ENCODE data around the gene PPIE. TPM values are rescaled to one million over a fixed set of nuclear protein-coding genes. Genes with fewer than 3 reads are reported as not detected.

PPIE gene
- total RNA-seq, 2 donors from 2014 or later = 70.6 to 79.5 TPM

DNA sequence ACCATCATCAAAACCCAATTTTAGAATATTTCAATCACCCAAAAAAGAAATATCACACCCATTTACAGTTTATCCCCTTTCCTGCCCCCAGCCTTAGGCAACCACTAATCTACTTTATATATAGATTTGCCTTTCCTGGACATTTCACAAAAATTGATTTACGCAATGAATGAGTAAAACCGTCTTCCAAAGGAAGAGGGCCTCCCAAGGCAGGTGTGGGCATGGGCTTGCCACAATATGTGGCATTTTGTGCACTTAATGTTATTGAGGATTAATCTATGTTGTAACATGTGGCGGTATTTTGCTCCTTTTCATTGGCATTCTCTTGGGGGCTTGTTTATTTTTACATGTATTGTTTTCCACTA is 61.8 kb downstream of the PPIE start:
- Mint-ChIP-seq H3K9me3 (no peaks in the 10 kb centered on the region), H3K36me3 (no peaks in the 10 kb centered on the region), H3K27ac (no peak overlapping the region)
- DNase-seq (ENCODE audit: low spot score in 2 of 2) = no peak
- no peak for ATAC-seq

DNA sequence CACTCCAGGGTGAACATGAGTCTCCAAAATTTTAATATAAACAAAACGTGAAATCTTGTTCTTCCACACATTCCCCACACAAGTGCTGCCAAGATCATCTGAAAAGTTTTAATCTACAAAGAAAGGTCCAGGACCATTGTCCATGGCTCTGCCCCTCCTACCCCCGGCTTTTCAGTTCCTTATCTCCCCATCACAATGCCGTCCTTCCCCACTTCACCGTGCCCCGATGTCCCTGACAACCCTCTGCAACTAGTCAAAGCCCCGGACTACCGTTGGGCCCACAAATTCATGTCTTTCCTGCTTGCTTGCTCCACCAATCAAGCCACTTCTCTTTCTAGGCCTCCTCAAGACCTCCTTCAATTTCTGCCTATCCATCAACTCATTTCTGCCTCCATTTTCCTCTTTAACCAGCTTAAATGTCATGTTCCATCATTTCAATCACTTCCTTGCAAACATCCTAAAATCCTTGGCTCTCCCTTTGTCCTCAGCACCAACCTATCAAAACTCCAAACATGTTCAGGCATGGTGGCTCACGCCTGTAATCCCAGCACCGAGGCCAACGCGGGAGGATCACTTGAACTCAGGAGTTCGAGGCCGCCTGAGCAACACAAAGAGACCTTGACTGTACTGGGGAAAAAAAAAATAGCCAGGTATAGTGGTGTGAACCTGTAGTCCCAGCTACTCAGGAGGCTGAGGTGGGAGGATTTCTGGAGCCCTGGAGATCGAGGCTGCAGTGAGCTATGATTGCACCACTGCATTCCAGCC is 64.0 kb downstream of the PPIE start:
- Mint-ChIP-seq H3K9me3 (peaks cover 3% of the 10 kb centered on the region in 2 donors), H3K36me3 (no peaks in the 10 kb centered on the region), H3K27ac (peak overlapping the region in 1 of 2 donors; percentile 26)
- ATAC-seq (no peak), DNase-seq (ENCODE audit: low spot score in 2 of 2) (no peak)

- no peak overlapping the region for H3K27ac Mint-ChIP-seq
- ATAC-seq (no peak), DNase-seq (ENCODE audit: low spot score in 2 of 2) (no peak)
- H3K9me3 Mint-ChIP-seq = peaks cover 3% of the 10 kb centered on the region in 2 donors
- H3K36me3 Mint-ChIP-seq = no peaks in the 10 kb centered on the region
Measured at GRCh38 chr1:39805385-39805784, 66.7 kb downstream of the PPIE start.

- Mint-ChIP-seq H3K36me3 (no peaks in the 10 kb centered on the region), H3K9me3 (peaks cover 3% of the 10 kb centered on the region in 2 donors), H3K27ac (no peak overlapping the region)
- ATAC-seq (no peak), DNase-seq (ENCODE audit: low spot score in 2 of 2) (no peak)
Measured at GRCh38 chr1:39808784-39809517, 70.3 kb downstream of the PPIE start.

DNA sequence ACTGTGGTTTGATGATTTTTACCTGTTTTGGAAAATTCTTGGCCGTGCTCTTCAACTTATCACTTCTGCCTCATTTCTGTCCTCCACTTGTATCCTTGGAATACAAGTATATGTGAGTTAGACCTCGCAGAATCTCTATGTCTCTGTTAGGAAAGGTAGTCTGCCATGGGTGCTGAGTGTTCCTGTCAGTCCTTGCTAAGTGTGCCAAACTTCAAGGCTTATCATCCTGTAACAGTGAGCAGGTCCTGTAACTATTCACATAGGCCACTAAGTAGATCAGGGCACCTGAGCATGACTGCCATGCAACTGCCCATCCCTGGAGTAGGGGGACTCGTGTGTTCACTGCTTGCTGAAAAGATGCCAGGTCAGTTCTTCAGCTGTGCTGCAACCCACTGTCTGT is 74.2 kb downstream of the PPIE start:
- DNase-seq (ENCODE audit: low spot score in 2 of 2) (no peak), ATAC-seq (no peak)
- Mint-ChIP-seq H3K9me3 (no peaks in the 10 kb centered on the region), H3K27ac (no peak overlapping the region), H3K36me3 (no peaks in the 10 kb centered on the region)

Other genes starting within 250 kb of the PPIE start
- under 1 TPM in 1 of 2 donors, not detected in 1; 0.14 TPM for gene BMP8A, start 247.2 kb upstream of the PPIE start, total RNA-seq
- 100 to 1,000 TPM; 168 to 287 TPM for gene PABPC4, start 162.1 kb upstream of the PPIE start, total RNA-seq
- 1 to 10 TPM in 1 of 2 donors, not detected in 1; 1.1 TPM for gene HEYL, start 99.2 kb upstream of the PPIE start, total RNA-seq
- under 1 TPM in 1 of 2 donors, not detected in 1; 0.97 TPM for gene NT5C1A, start 66.8 kb upstream of the PPIE start, total RNA-seq
- 1 to 10 TPM in 1 of 2 donors, under 1 TPM in 1; 0.18 to 4.3 TPM for gene HPCAL4, start 47.4 kb upstream of the PPIE start, total RNA-seq
- gene OXCT2, start 32.5 kb downstream of the PPIE start, total RNA-seq = 1 to 10 TPM; 1.2 to 2.9 TPM
- under 1 TPM; 0.11 to 0.84 TPM for gene BMP8B, start 50.0 kb downstream of the PPIE start, total RNA-seq
- gene TRIT1, start 144.6 kb downstream of the PPIE start, total RNA-seq = 10 to 100 TPM; 14.5 to 45.1 TPM
- under 1 TPM; 0.14 to 0.72 TPM for gene MYCL, start 163.0 kb downstream of the PPIE start, total RNA-seq
- 1 to 10 TPM; 2.6 to 7.1 TPM for gene MFSD2A, start 216.3 kb downstream of the PPIE start, total RNA-seq